HepG2 (cell line): ENCODE results near the gene DGCR6L. TPM values are rescaled to one million over a fixed set of nuclear protein-coding genes. Genes with fewer than 3 reads are reported as not detected.

ENCODE experiments used
- ATAC-seq: fragments of 200-7000 bp; cut with Tn5 transposase; 3 replicates; pipeline ENCODE4 v1.9.1; 2020; ENCODE audit warnings: mild to moderate bottlenecking, moderate library complexity
- BruUV-seq: library from RNA; stranded (reverse); fragments of 400-500 nt; replicated peaks from 2 replicates; lab custom pipeline; 2021; lab: Mats Ljungman, UMichigan
- CTCF ChIA-PET: fragments of 300-600 bp; formaldehyde crosslinking; extraction: SDS; loops from one replicate; lab custom pipeline; 2021; ENCODE audit warnings: low total read pairs, inconsistent platforms, low intra/inter-chr PET ratio; lab: Yijun Ruan, JAX
- POLR2A ChIA-PET: fragments of 350-600 bp; sonication (Branson Sonifier 250); formaldehyde crosslinking; loops from one replicate; lab custom pipeline; 2020; ENCODE audit warnings: antibody characterized with exemption, inconsistent platforms; lab: Yijun Ruan, JAX
- DNase-seq: peaks from one replicate; pipeline ENCODE4 v3.0.0-alpha.2; 2015; ENCODE audit warnings: low spot score
- FAIRE-seq: peaks from 3 replicates; lab custom pipeline; 2011; peaks lifted over from hg19 to GRCh38; lab: Jason Lieb, UNC
- H2AFZ ChIP-seq: one replicate; pipeline ENCODE4 v1.6.1; 2011; ENCODE audit warnings: low read length, inconsistent platforms
- H3K27ac ChIP-seq: fragments of 300-600 bp; 3 replicates; pipeline ENCODE4 v1.8.0; 2011; ENCODE audit warnings: mixed run types, mild to moderate bottlenecking, mixed read lengths, low read length, inconsistent platforms; ENCODE audit not compliant: insufficient read depth; ENCODE audit errors: extremely low read length
- H3K27me3 ChIP-seq, 2 experiments: fragments of 200-600 bp in 1 of 2; 2 replicates in 1 of 2; 3 replicates in 1 of 2; pipeline versions ENCODE4 v1.6.0 to v1.8.0; 2011; ENCODE audit warnings: low read length in 2 of 2, mild to moderate bottlenecking in 2 of 2, moderate library complexity in 2 of 2, inconsistent platforms in 1 of 2; ENCODE audit not compliant: insufficient read depth in 2 of 2, control insufficient read depth in 1 of 2
- H3K36me3 ChIP-seq, 2 experiments: fragments of 200-600 bp in 1 of 2; replicated peaks in 1 of 2; 2 replicates in 1 of 2; 3 replicates in 1 of 2; pipeline versions ENCODE4 v1.5.1 to v1.8.0; 2011; ENCODE audit warnings: low read length in 2 of 2, inconsistent platforms in 1 of 2; ENCODE audit not compliant: insufficient read depth in 2 of 2, control insufficient read depth in 1 of 2
- H3K4me1 ChIP-seq: 2 replicates; pipeline ENCODE4 v1.5.1; 2012; ENCODE audit warnings: low read length, inconsistent platforms; ENCODE audit not compliant: insufficient read depth
- H3K4me2 ChIP-seq: 2 replicates; pipeline ENCODE4 v1.6.0; 2011; ENCODE audit warnings: low read depth, low read length, inconsistent platforms
- H3K4me3 ChIP-seq, 3 experiments: fragments of 200-600 bp in 1 of 3; sonication (generic), shearing (Covaris generic) in 1 of 3; replicated peaks in 1 of 3; 2 replicates each; pipeline ENCODE4 v1.5.1; 2011 to 2016; ENCODE audit warnings: low read length in 3 of 3, inconsistent platforms in 2 of 3, low read depth in 2 of 3, mild to moderate bottlenecking in 2 of 3, control low read depth in 1 of 3, mixed read lengths in 1 of 3; ENCODE audit not compliant: insufficient read depth in 1 of 3
- H3K79me2 ChIP-seq: one replicate; pipeline ENCODE4 v1.6.1; 2011; ENCODE audit warnings: low read length, inconsistent platforms; ENCODE audit not compliant: insufficient read depth
- H3K9ac ChIP-seq: 2 replicates; pipeline ENCODE4 v1.6.0; 2011; ENCODE audit warnings: mild to moderate bottlenecking, low read depth, low read length, inconsistent platforms; ENCODE audit not compliant: insufficient read depth
- H3K9me3 ChIP-seq: 2 replicates; pipeline ENCODE4 v1.5.1; 2012; ENCODE audit warnings: mild to moderate bottlenecking, low read length
- H4K20me1 ChIP-seq: 2 replicates; pipeline ENCODE4 v1.6.0; 2011; ENCODE audit warnings: inconsistent platforms, mild to moderate bottlenecking, low read length, moderate library complexity; ENCODE audit not compliant: insufficient read depth
- BHLHE40 ChIP-seq: IDR thresholded peaks from 2 replicates; pipeline ENCODE4 v1.6.1; 2011; ENCODE audit warnings: low read length, improper control_type of control experiment
- KMT2A ChIP-seq: sonication (generic); formaldehyde crosslinking; IDR thresholded peaks from 2 replicates; pipeline ENCODE4 v1.4.0; 2020; ENCODE audit warnings: missing genetic modification reagents
- MNT ChIP-seq: fragments of 450-650 bp; IDR thresholded peaks from 2 replicates; pipeline ENCODE4 v1.6.1; 2016
- TCF12 ChIP-seq, 2 experiments: fragments of 450-650 bp in 1 of 2; sonication (generic) in 1 of 2; formaldehyde crosslinking in 1 of 2; IDR thresholded peaks; 2 replicates each; pipeline versions ENCODE4 v1.6.1 to v1.8.0; 2017 to 2022; ENCODE audit warnings: antibody characterized with exemption in 1 of 2, mild to moderate bottlenecking in 1 of 2, missing genetic modification reagents in 1 of 2, moderate library complexity in 1 of 2
- ZNF253 ChIP-seq: sonication (generic); formaldehyde crosslinking; IDR thresholded peaks from 2 replicates; pipeline ENCODE4 v1.8.0; 2022; ENCODE audit warnings: mild to moderate bottlenecking, missing genetic modification reagents, borderline replicate concordance
- WGBS: methylation state at CpG from one replicate; pipeline ENCODE4 v1.1.6; 2017; ENCODE audit warnings: low lambda C conversion rate; 5-methylcytosine and 5-hydroxymethylcytosine counted together
- in situ Hi-C: cut with HindIII; loops from 2 replicates; pipeline ENCODE4 v1.10.0; 2017; ENCODE audit warnings: low pct_unique_long_range_greater_than_20kb; ENCODE audit not compliant: extremely low pct_ligation_motif_present
- intact Hi-C: fragments of 100-400 bp; cut with micrococcal nuclease; formaldehyde crosslinking; loops from one replicate; pipeline ENCODE4 v1.10.0; 2022; ENCODE audit not compliant: unreplicated experiment
- polyA plus RNA-seq, 8 experiments: library from polyadenylated mRNA; depleted of rRNA in 3 of 8; stranded (reverse) in 7 of 8; unstranded in 1 of 8; fragments of >200 nt; fragmentation: Illumina TruSeq in 4 of 8; extraction: Trizol in 4 of 8; gene quantifications; 2 replicates each; pipeline versions ENCODE4 v1.2.1 to v1.2.3, GENCODE V29; 2011 to 2016; ENCODE audit warnings: low read depth in 4 of 8, missing spikeins in 1 of 8, mixed read lengths in 1 of 8; ENCODE audit not compliant: insufficient read depth in 1 of 8
- total RNA-seq, 5 experiments: library from RNA; depleted of rRNA; stranded (reverse); fragments of >200 nt; fragmentation: Illumina TruSeq; extraction: Trizol; gene quantifications; 2 replicates each; pipeline ENCODE4 v1.2.3, GENCODE V29; 2016; ENCODE audit warnings: low read depth in 1 of 5
- TF ChIP-seq, protein P1 (sequence below): sonication (generic); formaldehyde crosslinking; IDR thresholded peaks from 2 replicates; pipeline ENCODE4 v1.4.0; 2020; ENCODE audit warnings: missing genetic modification reagents, borderline replicate concordance
- TF ChIP-seq, protein P2 (sequence below): sonication (generic); formaldehyde crosslinking; IDR thresholded peaks from 2 replicates; pipeline ENCODE4 v1.4.0; 2020; ENCODE audit warnings: mild to moderate bottlenecking, missing genetic modification reagents

Gene DGCR6L
- total and polyA plus RNA-seq, 2 of the 13 experiments (the other 11 are each of a cell fraction or from before 2014, with no cell fraction given), result 17.5 to 35.3 TPM

- TF ChIP-seq MNT (no peak), KMT2A (no peak), ZNF253 (CRISPR knock-in tag) (no peak), BHLHE40 (no peak)
- TF ChIP-seq, protein P1, sequence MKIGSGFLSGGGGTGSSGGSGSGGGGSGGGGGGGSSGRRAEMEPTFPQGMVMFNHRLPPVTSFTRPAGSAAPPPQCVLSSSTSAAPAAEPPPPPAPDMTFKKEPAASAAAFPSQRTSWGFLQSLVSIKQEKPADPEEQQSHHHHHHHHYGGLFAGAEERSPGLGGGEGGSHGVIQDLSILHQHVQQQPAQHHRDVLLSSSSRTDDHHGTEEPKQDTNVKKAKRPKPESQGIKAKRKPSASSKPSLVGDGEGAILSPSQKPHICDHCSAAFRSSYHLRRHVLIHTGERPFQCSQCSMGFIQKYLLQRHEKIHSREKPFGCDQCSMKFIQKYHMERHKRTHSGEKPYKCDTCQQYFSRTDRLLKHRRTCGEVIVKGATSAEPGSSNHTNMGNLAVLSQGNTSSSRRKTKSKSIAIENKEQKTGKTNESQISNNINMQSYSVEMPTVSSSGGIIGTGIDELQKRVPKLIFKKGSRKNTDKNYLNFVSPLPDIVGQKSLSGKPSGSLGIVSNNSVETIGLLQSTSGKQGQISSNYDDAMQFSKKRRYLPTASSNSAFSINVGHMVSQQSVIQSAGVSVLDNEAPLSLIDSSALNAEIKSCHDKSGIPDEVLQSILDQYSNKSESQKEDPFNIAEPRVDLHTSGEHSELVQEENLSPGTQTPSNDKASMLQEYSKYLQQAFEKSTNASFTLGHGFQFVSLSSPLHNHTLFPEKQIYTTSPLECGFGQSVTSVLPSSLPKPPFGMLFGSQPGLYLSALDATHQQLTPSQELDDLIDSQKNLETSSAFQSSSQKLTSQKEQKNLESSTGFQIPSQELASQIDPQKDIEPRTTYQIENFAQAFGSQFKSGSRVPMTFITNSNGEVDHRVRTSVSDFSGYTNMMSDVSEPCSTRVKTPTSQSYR (CRISPR knock-in tag), result no peak
Measured at GRCh38 chr22:20291249-20291586, 28.6 kb downstream of the DGCR6L start (continued).

DNA sequence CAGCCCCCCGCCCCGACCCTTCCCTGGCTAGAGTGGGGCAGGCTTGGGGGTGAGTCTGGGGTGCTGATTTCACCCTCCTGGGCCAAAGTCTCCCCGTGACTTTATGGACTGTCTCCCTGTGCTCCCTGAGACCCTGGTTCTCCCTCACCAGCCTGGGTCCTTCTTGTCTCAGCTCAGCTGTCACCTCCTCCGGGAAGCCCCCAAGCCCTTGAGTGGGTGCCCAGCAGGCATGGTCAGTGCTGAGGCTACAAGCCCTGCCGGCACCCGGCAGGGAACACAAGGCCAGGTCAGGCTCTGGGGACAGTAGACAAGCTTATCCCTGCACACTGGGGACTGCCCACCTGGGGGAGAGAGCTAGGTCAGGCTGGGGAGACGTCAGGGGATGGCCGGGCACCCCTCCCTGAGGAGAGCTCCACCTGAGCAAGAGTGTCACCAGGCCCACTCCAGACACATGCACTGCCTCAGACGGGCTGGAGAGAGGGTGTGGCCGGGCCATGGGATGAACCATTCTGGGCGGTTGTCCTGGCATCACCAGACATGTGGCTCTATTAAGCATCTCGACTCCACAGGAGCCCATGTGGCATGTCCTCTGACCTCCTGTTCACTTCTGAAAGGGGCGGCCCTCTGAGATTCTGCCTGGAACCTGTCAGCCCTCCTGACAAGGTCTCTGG lies 29.1 kb downstream of the DGCR6L start:
- Histone ChIP-seq H3K4me3 (no peak overlapping the region), H3K27ac (no peak overlapping the region), H2AFZ (no peak overlapping the region), H3K9ac (no peak overlapping the region), H3K79me2 (no peaks in the 10 kb centered on the region), H3K4me2 (no peak overlapping the region), H3K27me3 (peaks cover 8 to 52% of the 10 kb centered on the region in 2 experiments; a peak in 4 of 5 replicates), H4K20me1 (no peaks in the 10 kb centered on the region), H3K4me1 (no peaks in the 10 kb centered on the region), H3K9me3 (no peaks in the 10 kb centered on the region), H3K36me3 (no peaks in the 10 kb centered on the region)
- FAIRE-seq (no peak), ATAC-seq (no peak), DNase-seq (no peak)
- intact Hi-C loops, result no loop called here
- no TSS peak for BruUV-seq
- ChIA-PET CTCF (no interaction called here), POLR2A (no interaction called here)
- no peak for TF ChIP-seq TCF12 (IDR thresholded peaks at IDR 0.05)
- TF ChIP-seq TCF12 (CRISPR knock-in tag; IDR thresholded peaks at IDR 0.05), result no peak
- TF ChIP-seq, protein P2, sequence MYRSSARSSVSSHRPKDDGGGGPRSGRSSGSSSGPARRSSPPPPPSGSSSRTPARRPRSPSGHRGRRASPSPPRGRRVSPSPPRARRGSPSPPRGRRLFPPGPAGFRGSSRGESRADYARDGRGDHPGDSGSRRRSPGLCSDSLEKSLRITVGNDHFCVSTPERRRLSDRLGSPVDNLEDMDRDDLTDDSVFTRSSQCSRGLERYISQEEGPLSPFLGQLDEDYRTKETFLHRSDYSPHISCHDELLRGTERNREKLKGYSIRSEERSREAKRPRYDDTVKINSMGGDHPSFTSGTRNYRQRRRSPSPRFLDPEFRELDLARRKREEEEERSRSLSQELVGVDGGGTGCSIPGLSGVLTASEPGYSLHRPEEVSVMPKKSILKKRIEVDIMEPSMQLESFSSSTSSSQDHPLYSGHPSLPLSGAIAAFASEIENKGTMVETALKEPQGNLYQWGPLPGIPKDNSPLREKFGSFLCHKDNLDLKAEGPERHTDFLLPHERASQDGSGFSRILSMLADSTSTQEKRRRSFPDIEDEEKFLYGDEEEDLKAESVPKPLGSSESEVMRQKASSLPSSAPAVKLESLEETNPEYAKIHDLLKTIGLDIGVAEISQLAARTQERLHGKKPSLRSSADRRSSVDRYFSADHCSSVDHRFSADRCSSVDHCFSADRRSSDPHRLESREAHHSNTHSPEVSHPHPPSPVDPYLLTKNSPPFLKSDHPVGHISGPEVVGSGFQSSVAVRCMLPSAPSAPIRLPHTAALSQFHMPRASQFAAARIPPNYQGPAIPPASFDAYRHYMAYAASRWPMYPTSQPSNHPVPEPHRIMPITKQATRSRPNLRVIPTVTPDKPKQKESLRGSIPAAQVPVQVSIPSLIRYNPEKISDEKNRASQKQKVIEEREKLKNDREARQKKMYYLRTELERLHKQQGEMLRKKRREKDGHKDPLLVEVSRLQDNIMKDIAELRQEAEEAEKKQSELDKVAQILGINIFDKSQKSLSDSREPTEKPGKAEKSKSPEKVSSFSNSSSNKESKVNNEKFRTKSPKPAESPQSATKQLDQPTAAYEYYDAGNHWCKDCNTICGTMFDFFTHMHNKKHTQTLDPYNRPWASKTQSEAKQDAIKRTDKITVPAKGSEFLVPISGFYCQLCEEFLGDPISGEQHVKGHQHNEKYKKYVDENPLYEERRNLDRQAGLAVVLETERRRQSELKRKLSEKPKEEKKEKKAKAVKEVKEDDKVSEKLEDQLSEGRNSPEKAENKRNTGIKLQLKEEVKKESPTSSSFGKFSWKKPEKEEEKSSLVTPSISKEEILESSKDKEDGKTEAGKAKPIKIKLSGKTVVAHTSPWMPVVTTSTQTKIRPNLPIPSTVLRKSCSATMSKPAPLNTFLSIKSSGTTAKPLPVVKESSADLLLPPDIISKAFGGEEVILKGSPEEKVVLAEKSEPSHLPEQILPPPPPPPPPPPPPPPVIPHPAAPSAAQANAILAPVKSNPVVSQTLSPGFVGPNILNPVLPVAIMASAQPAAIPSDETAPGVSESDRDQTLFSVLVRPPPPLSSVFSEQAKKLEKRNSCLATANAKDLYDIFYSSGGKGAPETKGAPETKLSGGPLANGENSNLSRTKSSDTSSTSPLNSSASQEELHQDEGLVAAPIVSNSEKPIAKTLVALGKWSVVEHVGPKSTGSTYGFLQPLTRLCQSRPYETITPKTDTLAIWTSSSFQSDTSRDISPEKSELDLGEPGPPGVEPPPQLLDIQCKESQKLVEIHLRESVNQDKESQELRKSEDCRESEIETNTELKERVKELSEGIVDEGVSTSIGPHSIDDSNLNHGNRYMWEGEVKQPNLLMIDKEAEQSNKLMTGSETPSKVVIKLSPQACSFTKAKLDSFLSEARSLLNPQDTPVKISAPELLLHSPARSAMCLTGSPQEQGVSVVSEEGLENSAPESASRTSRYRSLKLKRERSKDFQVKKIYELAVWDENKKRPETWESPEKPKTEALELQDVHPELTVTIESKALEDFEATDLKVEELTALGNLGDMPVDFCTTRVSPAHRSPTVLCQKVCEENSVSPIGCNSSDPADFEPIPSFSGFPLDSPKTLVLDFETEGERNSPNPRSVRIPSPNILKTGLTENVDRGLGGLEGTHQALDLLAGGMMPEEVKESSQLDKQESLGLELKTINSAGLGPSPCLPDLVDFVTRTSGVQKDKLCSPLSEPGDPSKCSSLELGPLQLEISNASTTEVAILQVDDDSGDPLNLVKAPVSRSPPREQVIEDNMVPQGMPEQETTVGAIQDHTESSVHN (CRISPR knock-in tag), result no peak
- WGBS, result 0% methylated on average over 2 of the region's 13 CpGs
- in situ Hi-C loops, result loop anchor here (25.0 kb wide), 1 partner anchor 1328 kb away; no protein-coding TSS in a partner anchor
